ENCODE measurements around the gene INF2. TPM values are rescaled to one million over a fixed set of nuclear protein-coding genes. Genes with fewer than 3 reads are reported as not detected.

Gene INF2
- total RNA-seq, 1 experiment from 2014 or later: 70.8 TPM

DNA sequence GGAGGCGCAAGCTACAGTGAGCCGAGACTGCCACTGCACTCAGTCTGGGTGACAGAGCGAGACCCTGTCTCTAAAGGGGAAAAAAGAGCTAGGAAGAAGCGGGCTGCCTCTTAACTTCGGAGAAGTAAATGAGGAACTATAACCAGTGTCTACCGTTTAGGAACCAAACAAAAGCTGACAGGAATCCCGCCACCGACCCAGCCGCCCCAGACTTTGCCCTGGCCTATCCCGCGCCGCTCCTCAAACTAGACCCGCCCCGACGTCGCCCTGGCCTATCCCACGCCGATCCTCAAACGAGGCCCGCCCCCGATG is 63.0 kb downstream of the INF2 start:
- Histone ChIP-seq H3K27me3 (replicated peaks; ENCODE audit: control insufficient read depth, insufficient read depth, low read length) (no peaks in the 10 kb centered on the region), H3K36me3 (ENCODE audit: control insufficient read depth, insufficient read depth, low read length) (peaks cover 3% of the 10 kb centered on the region; the same call in 1 of the 2 replicates), H3K4me1 (peaks cover 32% of the 10 kb centered on the region), H3K9me3 (no peaks in the 10 kb centered on the region), H3K4me3 (ENCODE audit: low read depth, low read length) (peak overlapping the region; percentile 52)
- no peak for DNase-seq
- H3K27ac Mint-ChIP-seq (ENCODE audit: unreplicated experiment): peak overlapping the region; percentile 93
- peak overlapping the region; percentile 90 for H3K4me3 Mint-ChIP-seq (ENCODE audit: unreplicated experiment)
- POLR2A ChIA-PET: interaction anchor here (1.0 to 2.1 kb wide), 11 partner anchors 14 to 269 kb away, joined by 3 to 14 read pairs (median 6); partner anchors contain the start of genes CDCA4 and CEP170B
- peaks cover 44% of the 10 kb centered on the region for H3K36me3 Mint-ChIP-seq (ENCODE audit: insufficient read depth, unreplicated experiment)
- H3K4me1 Mint-ChIP-seq (ENCODE audit: low read depth, unreplicated experiment): peaks cover 19% of the 10 kb centered on the region
- no peaks in the 10 kb centered on the region for H3K27me3 Mint-ChIP-seq (ENCODE audit: insufficient read depth, unreplicated experiment)
- no peaks in the 10 kb centered on the region for H3K9me3 Mint-ChIP-seq (ENCODE audit: unreplicated experiment)
- BruUV-seq (replicated peaks): no TSS peak
- CTCF ChIA-PET: interaction anchor here (0.6 to 1.8 kb wide), 12 partner anchors 9 to 728 kb away, joined by 3 to 26 read pairs (median 4); partner anchors contain the start of gene CEP170B
- TF ChIP-seq, protein P1, sequence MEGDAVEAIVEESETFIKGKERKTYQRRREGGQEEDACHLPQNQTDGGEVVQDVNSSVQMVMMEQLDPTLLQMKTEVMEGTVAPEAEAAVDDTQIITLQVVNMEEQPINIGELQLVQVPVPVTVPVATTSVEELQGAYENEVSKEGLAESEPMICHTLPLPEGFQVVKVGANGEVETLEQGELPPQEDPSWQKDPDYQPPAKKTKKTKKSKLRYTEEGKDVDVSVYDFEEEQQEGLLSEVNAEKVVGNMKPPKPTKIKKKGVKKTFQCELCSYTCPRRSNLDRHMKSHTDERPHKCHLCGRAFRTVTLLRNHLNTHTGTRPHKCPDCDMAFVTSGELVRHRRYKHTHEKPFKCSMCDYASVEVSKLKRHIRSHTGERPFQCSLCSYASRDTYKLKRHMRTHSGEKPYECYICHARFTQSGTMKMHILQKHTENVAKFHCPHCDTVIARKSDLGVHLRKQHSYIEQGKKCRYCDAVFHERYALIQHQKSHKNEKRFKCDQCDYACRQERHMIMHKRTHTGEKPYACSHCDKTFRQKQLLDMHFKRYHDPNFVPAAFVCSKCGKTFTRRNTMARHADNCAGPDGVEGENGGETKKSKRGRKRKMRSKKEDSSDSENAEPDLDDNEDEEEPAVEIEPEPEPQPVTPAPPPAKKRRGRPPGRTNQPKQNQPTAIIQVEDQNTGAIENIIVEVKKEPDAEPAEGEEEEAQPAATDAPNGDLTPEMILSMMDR (IDR thresholded peaks at IDR 0.05; ENCODE audit: insufficient read depth in 1 of 2, low read depth in 1 of 2, low read length in 1 of 2, severe bottlenecking in 1 of 2, unreplicated experiment in 1 of 2): no peak
- intact Hi-C loops (cut with micrococcal nuclease; ENCODE audit: unreplicated experiment): loop anchor here (2.0 kb wide), 2 partner anchors 14 to 64 kb away; partner anchors contain the start of gene INF2

DNA sequence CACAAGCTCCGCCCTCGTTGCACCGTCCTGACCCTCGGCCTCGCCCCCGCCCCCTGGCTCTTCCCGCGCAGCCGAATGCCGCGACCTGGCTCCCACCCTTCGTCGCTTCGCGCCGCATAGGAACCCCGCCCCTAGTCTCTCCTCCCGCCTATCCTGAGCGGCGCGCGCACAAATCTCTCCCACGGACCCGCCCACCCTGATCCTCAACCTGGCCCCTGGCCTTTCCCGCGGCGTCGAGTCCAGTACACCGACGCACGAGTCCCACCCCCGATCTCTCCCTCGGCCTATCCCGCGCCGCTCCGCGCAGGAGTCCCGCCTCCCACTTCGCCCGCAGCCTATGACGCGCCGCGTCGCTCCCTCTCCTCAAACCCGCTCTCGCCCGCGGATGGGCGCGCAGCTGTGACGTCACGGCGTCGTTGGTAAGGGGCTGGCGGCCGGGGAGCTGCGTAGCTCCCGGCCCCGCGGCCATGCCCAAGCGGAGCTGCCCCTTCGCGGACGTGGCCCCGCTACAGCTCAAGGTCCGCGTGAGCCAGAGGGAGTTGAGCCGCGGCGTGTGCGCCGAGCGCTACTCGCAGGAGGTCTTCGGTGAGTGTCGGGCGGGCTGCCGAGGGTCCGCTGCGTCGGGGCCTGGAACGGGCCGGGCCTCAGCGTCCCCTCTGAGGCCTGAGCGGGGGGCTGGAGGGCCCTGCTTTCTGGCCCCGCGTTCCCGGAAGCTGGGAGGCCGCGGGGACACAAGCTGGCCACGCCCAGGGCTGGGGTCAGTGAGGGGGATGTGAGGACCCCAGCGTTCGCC is 63.5 kb downstream of the INF2 start, which contains the start of gene SIVA1:
Gene SIVA1 (plus strand): TSS at position 413 of the 793 bp plus-strand sequence. CDS start 55 bp downstream, at position 468.
- peak within 1 kb of the TSS; percentile 93 for H3K27ac Mint-ChIP-seq (ENCODE audit: unreplicated experiment)
- peaks cover 50% of the 10 kb centered on the region for H3K36me3 Mint-ChIP-seq (ENCODE audit: insufficient read depth, unreplicated experiment)
- ChIA-PET POLR2A (interaction anchor here (1.0 to 2.1 kb wide), 12 partner anchors 14 to 268 kb away, joined by 3 to 14 read pairs (median 5); partner anchors contain the start of genes CDCA4 and CEP170B), CTCF (interaction anchor here (0.6 to 1.8 kb wide), 13 partner anchors 10 to 728 kb away, joined by 3 to 26 read pairs (median 4); partner anchors contain the start of gene CEP170B)
- BruUV-seq (replicated peaks): no TSS peak
- Histone ChIP-seq H3K27me3 (replicated peaks; ENCODE audit: control insufficient read depth, insufficient read depth, low read length) (no peaks in the 10 kb centered on the region), H3K4me3 (ENCODE audit: low read depth, low read length) (peak within 1 kb of the TSS; percentile 83), H3K4me1 (peaks cover 32% of the 10 kb centered on the region), H3K9me3 (no peaks in the 10 kb centered on the region), H3K36me3 (ENCODE audit: control insufficient read depth, insufficient read depth, low read length) (peaks cover 3% of the 10 kb centered on the region; the same call in 1 of the 2 replicates)
- intact Hi-C loops (cut with micrococcal nuclease; ENCODE audit: unreplicated experiment): loop anchor here (2.0 kb wide), 2 partner anchors 14 to 64 kb away; partner anchors contain the start of gene INF2
- TF ChIP-seq, protein P1 (IDR thresholded peaks at IDR 0.05; ENCODE audit: insufficient read depth in 1 of 2, low read depth in 1 of 2, low read length in 1 of 2, severe bottlenecking in 1 of 2, unreplicated experiment in 1 of 2): no peak
- H3K4me3 Mint-ChIP-seq (ENCODE audit: unreplicated experiment): peak within 1 kb of the TSS; percentile 90
- DNase-seq: peak; percentile 99
- H3K4me1 Mint-ChIP-seq (ENCODE audit: low read depth, unreplicated experiment): peaks cover 19% of the 10 kb centered on the region
- H3K27me3 Mint-ChIP-seq (ENCODE audit: insufficient read depth, unreplicated experiment): no peaks in the 10 kb centered on the region
- H3K9me3 Mint-ChIP-seq (ENCODE audit: unreplicated experiment): no peaks in the 10 kb centered on the region

DNA sequence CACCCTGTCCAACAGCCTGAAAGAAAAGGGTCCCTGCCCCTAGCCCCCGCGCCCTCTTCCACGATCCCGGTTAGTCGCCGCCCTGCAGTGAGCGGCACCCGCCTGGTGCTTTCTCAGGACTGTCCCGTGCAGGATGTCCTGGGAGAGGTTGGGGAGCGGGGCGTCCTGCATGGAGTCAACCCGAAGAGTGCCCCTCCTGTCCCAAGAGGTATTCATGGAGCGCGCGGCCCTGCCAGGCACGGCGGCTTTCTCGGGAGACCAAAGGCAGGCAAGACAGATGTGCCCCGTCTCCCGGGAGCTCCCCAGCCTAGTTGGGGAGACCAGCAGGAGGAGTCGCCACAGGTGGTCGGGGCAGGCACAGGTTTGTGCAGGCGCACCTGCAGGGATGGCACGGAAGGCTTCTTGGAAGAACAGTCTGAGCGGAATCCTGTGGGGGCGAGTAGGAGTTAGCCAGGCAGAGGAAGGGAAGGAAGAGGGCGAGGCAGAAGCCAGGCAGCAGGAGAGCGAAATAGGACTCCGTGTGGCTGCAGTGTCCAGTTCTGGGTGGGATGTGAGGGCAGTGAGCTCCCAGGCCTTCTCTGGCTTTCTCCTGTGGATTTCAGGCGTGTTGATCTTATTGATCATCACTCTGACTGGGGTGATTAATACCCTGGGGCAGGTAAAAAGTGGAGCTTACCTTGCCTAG is 64.3 kb downstream of the INF2 start:
- Mint-ChIP-seq H3K9me3 (ENCODE audit: unreplicated experiment) (no peaks in the 10 kb centered on the region), H3K36me3 (ENCODE audit: insufficient read depth, unreplicated experiment) (peaks cover 57% of the 10 kb centered on the region), H3K4me3 (ENCODE audit: unreplicated experiment) (peak overlapping the region; percentile 90), H3K27ac (ENCODE audit: unreplicated experiment) (peak overlapping the region; percentile 93), H3K27me3 (ENCODE audit: insufficient read depth, unreplicated experiment) (no peaks in the 10 kb centered on the region), H3K4me1 (ENCODE audit: low read depth, unreplicated experiment) (peaks cover 19% of the 10 kb centered on the region)
- TF ChIP-seq, protein P1 (IDR thresholded peaks at IDR 0.05; ENCODE audit: insufficient read depth in 1 of 2, low read depth in 1 of 2, low read length in 1 of 2, severe bottlenecking in 1 of 2, unreplicated experiment in 1 of 2): no peak
- Histone ChIP-seq H3K4me3 (ENCODE audit: low read depth, low read length) (peak overlapping the region; percentile 83), H3K9me3 (no peaks in the 10 kb centered on the region), H3K4me1 (peaks cover 30% of the 10 kb centered on the region), H3K36me3 (ENCODE audit: control insufficient read depth, insufficient read depth, low read length) (peaks cover 3% of the 10 kb centered on the region; the same call in 1 of the 2 replicates), H3K27me3 (replicated peaks; ENCODE audit: control insufficient read depth, insufficient read depth, low read length) (no peaks in the 10 kb centered on the region)
- TSS peak; percentile 48 for BruUV-seq (replicated peaks)
- ChIA-PET POLR2A (interaction anchor here (1.1 to 2.1 kb wide), 7 partner anchors 13 to 111 kb away, joined by 3 to 14 read pairs (median 6); partner anchors contain the start of gene CEP170B), CTCF (interaction anchor here (1.3 to 1.8 kb wide), 5 partner anchors 15 to 73 kb away, joined by 5 to 26 read pairs (median 11); no protein-coding TSS in a partner anchor)
- DNase-seq: no peak
- intact Hi-C loops (cut with micrococcal nuclease; ENCODE audit: unreplicated experiment): loop anchor here (2.0 kb wide), 2 partner anchors 13 to 65 kb away; partner anchors contain the start of gene INF2
